Activated B cell treated with CpG ODN at 0.5 μM for 24 hours (primary cell): Measurements from ENCODE around the gene SLC8A1. TPM values are rescaled to one million over a fixed set of nuclear protein-coding genes. Genes with fewer than 3 reads are reported as not detected.

Experiments used
- ATAC-seq: fragments of 200-7000 bp; cut with Tn5 transposase; one replicate; pipeline ENCODE4 v1.10.0; 2021; ENCODE audit warnings: low read depth, mild to moderate bottlenecking, moderate library complexity
- CTCF ChIA-PET: fragments of 350-600 bp; sonication (Branson Sonifier 250); formaldehyde crosslinking; loops from one replicate; lab custom pipeline; 2021; ENCODE audit warnings: antibody characterized with exemption; lab: Charles Lee
- POLR2A ChIA-PET: fragments of 350-600 bp; sonication (Branson Sonifier 250); formaldehyde crosslinking; loops from one replicate; lab custom pipeline; 2021; ENCODE audit warnings: antibody characterized with exemption; lab: Charles Lee
- DNase-seq: peaks from one replicate; pipeline ENCODE4 v3.0.0; 2022
- H3K27ac Mint-ChIP-seq: one replicate; pipeline ENCODE4 v1.8.0; 2020; ENCODE audit warnings: mixed read lengths
- H3K27me3 Mint-ChIP-seq: one replicate; pipeline ENCODE4 v1.8.0; 2021; ENCODE audit warnings: mixed read lengths
- H3K36me3 Mint-ChIP-seq: one replicate; pipeline ENCODE4 v1.8.0; 2021; ENCODE audit warnings: low read depth, mixed read lengths
- H3K4me1 Mint-ChIP-seq: one replicate; pipeline ENCODE4 v1.8.0; 2021; ENCODE audit warnings: mixed read lengths
- H3K4me3 Mint-ChIP-seq: one replicate; pipeline ENCODE4 v1.8.0; 2020; ENCODE audit warnings: mild to moderate bottlenecking, mixed read lengths
- H3K9me3 Mint-ChIP-seq: one replicate; pipeline ENCODE4 v1.8.0; 2020; ENCODE audit warnings: mixed read lengths
- CTCF ChIP-seq: fragments of 200-600 bp; IDR thresholded peaks from one replicate; pipeline ENCODE4 v1.8.0; 2022; ENCODE audit warnings: antibody characterized with exemption, mild to moderate bottlenecking
- intact Hi-C: fragments of 100-400 bp; cut with micrococcal nuclease; formaldehyde crosslinking; loops from one replicate; pipeline ENCODE4 v1.15.1; 2024
- total RNA-seq: library from RNA; stranded (reverse); gene quantifications from 2 replicates; pipeline ENCODE4 v1.2.3, GENCODE V29; 2022

The SLC8A1 gene
- total RNA-seq, 1 donor from 2014 or later, result 0.04 TPM

- DNase-seq (no peak), ATAC-seq (no peak)
- Mint-ChIP-seq H3K9me3 (no peaks in the 10 kb centered on the region), H3K27me3 (no peaks in the 10 kb centered on the region), H3K4me3 (no peak overlapping the region), H3K4me1 (no peaks in the 10 kb centered on the region), H3K36me3 (no peaks in the 10 kb centered on the region), H3K27ac (no peak overlapping the region)
- intact Hi-C loops, result no loop called here
- no peak for TF ChIP-seq CTCF
- CTCF ChIA-PET, result no interaction called here
- POLR2A ChIA-PET, result no interaction called here
Observed at GRCh38 chr2:40242315-40242714, 209.6 kb downstream of the SLC8A1 start.

GRCh38 chr2:40240070-40240469 is 211.8 kb downstream of the SLC8A1 start:
- H3K36me3 Mint-ChIP-seq, result no peaks in the 10 kb centered on the region
- TF ChIP-seq CTCF, result no peak
- no peaks in the 10 kb centered on the region for H3K9me3 Mint-ChIP-seq
- H3K27me3 Mint-ChIP-seq, result no peaks in the 10 kb centered on the region
- ChIA-PET CTCF (no interaction called here), POLR2A (no interaction called here)
- no peak for ATAC-seq
- H3K27ac Mint-ChIP-seq, result no peak overlapping the region
- H3K4me3 Mint-ChIP-seq, result no peak overlapping the region
- no peaks in the 10 kb centered on the region for H3K4me1 Mint-ChIP-seq
- intact Hi-C loops, result no loop called here
- DNase-seq, result no peak

- Mint-ChIP-seq H3K4me1 (no peaks in the 10 kb centered on the region), H3K4me3 (no peak overlapping the region), H3K9me3 (no peaks in the 10 kb centered on the region), H3K27me3 (no peaks in the 10 kb centered on the region), H3K27ac (no peak overlapping the region), H3K36me3 (no peaks in the 10 kb centered on the region)
- intact Hi-C loops, result no loop called here
- ATAC-seq (no peak), DNase-seq (no peak)
- ChIA-PET POLR2A (no interaction called here), CTCF (no interaction called here)
- no peak for TF ChIP-seq CTCF
Observed at GRCh38 chr2:40230707-40231432, 221.0 kb downstream of the SLC8A1 start.

- Mint-ChIP-seq H3K27me3 (no peaks in the 10 kb centered on the region), H3K4me1 (no peaks in the 10 kb centered on the region), H3K9me3 (no peaks in the 10 kb centered on the region), H3K4me3 (no peak overlapping the region), H3K36me3 (no peaks in the 10 kb centered on the region), H3K27ac (no peak overlapping the region)
- ChIA-PET POLR2A (no interaction called here), CTCF (no interaction called here)
- no peak for TF ChIP-seq CTCF
- DNase-seq, result no peak
- intact Hi-C loops, result no loop called here
- no peak for ATAC-seq
Observed at GRCh38 chr2:40230186-40230585, 221.7 kb downstream of the SLC8A1 start.

- ATAC-seq, result no peak
- CTCF ChIA-PET, result interaction anchor here (0.6 kb wide), 1 partner anchor 1708 kb away, joined by 3 read pairs; no protein-coding TSS in a partner anchor
- H3K4me1 Mint-ChIP-seq, result no peaks in the 10 kb centered on the region
- H3K4me3 Mint-ChIP-seq, result no peak overlapping the region
- H3K36me3 Mint-ChIP-seq, result no peaks in the 10 kb centered on the region
- DNase-seq, result no peak
- no peaks in the 10 kb centered on the region for H3K27me3 Mint-ChIP-seq
- no peak overlapping the region for H3K27ac Mint-ChIP-seq
- no peak for TF ChIP-seq CTCF
- intact Hi-C loops, result no loop called here
- no peaks in the 10 kb centered on the region for H3K9me3 Mint-ChIP-seq
- POLR2A ChIA-PET, result no interaction called here
Observed at GRCh38 chr2:40228310-40228709, 223.6 kb downstream of the SLC8A1 start.
